ENCODE results near the gene CYP24A1. TPM values are rescaled to one million over a fixed set of nuclear protein-coding genes. Genes with fewer than 3 reads are reported as not detected.

CYP24A1 gene
- total RNA-seq, 2 donors from 2014 or later: 0.08 TPM; not detected in 1

- Mint-ChIP-seq H3K27ac (no peak overlapping the region), H3K4me3 (no peak overlapping the region), H3K9me3 (no peaks in the 10 kb centered on the region), H3K36me3 (ENCODE audit: low read depth) (no peaks in the 10 kb centered on the region), H3K27me3 (peaks cover 16% of the 10 kb centered on the region), H3K4me1 (no peaks in the 10 kb centered on the region)
- no peak for ATAC-seq (replicated peaks)
Observed at GRCh38 chr20:54149765-54150264, 24.0 kb downstream of the CYP24A1 start.

- no peaks in the 10 kb centered on the region for H3K36me3 Mint-ChIP-seq (ENCODE audit: low read depth)
- peaks cover 16% of the 10 kb centered on the region for H3K27me3 Mint-ChIP-seq
- H3K4me1 Mint-ChIP-seq: no peaks in the 10 kb centered on the region
- no peaks in the 10 kb centered on the region for H3K9me3 Mint-ChIP-seq
- H3K4me3 Mint-ChIP-seq: no peak overlapping the region
- ATAC-seq (replicated peaks): no peak
- no peak overlapping the region for H3K27ac Mint-ChIP-seq
Observed at GRCh38 chr20:54148947-54149764, 24.6 kb downstream of the CYP24A1 start.

- no peaks in the 10 kb centered on the region for H3K4me1 Mint-ChIP-seq
- H3K4me3 Mint-ChIP-seq: no peak overlapping the region
- no peak for ATAC-seq (replicated peaks)
- no peaks in the 10 kb centered on the region for H3K9me3 Mint-ChIP-seq
- H3K36me3 Mint-ChIP-seq (ENCODE audit: low read depth): no peaks in the 10 kb centered on the region
- peaks cover 16% of the 10 kb centered on the region for H3K27me3 Mint-ChIP-seq
- H3K27ac Mint-ChIP-seq: no peak overlapping the region
Observed at GRCh38 chr20:54146672-54147071, 27.1 kb downstream of the CYP24A1 start.

- no peak for ATAC-seq (replicated peaks)
- peaks cover 17% of the 10 kb centered on the region for H3K27me3 Mint-ChIP-seq
- no peaks in the 10 kb centered on the region for H3K36me3 Mint-ChIP-seq (ENCODE audit: low read depth)
- no peak overlapping the region for H3K4me3 Mint-ChIP-seq
- H3K27ac Mint-ChIP-seq: no peak overlapping the region
- no peaks in the 10 kb centered on the region for H3K4me1 Mint-ChIP-seq
- H3K9me3 Mint-ChIP-seq: no peaks in the 10 kb centered on the region
Observed at GRCh38 chr20:54144847-54145414, 28.9 kb downstream of the CYP24A1 start.

GRCh38 chr20:54140927-54141566 lies 32.7 kb downstream of the CYP24A1 start:
- Mint-ChIP-seq H3K27ac (no peak overlapping the region), H3K27me3 (peaks cover 15% of the 10 kb centered on the region), H3K4me1 (no peaks in the 10 kb centered on the region), H3K4me3 (no peak overlapping the region), H3K9me3 (no peaks in the 10 kb centered on the region), H3K36me3 (ENCODE audit: low read depth) (no peaks in the 10 kb centered on the region)
- ATAC-seq (replicated peaks): no peak

- Mint-ChIP-seq H3K4me1 (no peaks in the 10 kb centered on the region), H3K4me3 (no peak overlapping the region), H3K9me3 (no peaks in the 10 kb centered on the region), H3K27me3 (peaks cover 15% of the 10 kb centered on the region), H3K36me3 (ENCODE audit: low read depth) (no peaks in the 10 kb centered on the region), H3K27ac (no peak overlapping the region)
- no peak for ATAC-seq (replicated peaks)
Observed at GRCh38 chr20:54140486-54140885, 33.3 kb downstream of the CYP24A1 start.

- H3K27ac Mint-ChIP-seq: no peak overlapping the region
- H3K4me3 Mint-ChIP-seq: no peak overlapping the region
- no peak for ATAC-seq (replicated peaks)
- H3K36me3 Mint-ChIP-seq (ENCODE audit: low read depth): no peaks in the 10 kb centered on the region
- H3K27me3 Mint-ChIP-seq: peaks cover 14% of the 10 kb centered on the region
- no peaks in the 10 kb centered on the region for H3K4me1 Mint-ChIP-seq
- no peaks in the 10 kb centered on the region for H3K9me3 Mint-ChIP-seq
Observed at GRCh38 chr20:54140067-54140466, 33.7 kb downstream of the CYP24A1 start.

GRCh38 chr20:54139188-54139587 lies 34.6 kb downstream of the CYP24A1 start:
- Mint-ChIP-seq H3K4me3 (no peak overlapping the region), H3K27me3 (peaks cover 12% of the 10 kb centered on the region), H3K36me3 (ENCODE audit: low read depth) (no peaks in the 10 kb centered on the region), H3K4me1 (no peaks in the 10 kb centered on the region), H3K9me3 (no peaks in the 10 kb centered on the region), H3K27ac (no peak overlapping the region)
- ATAC-seq (replicated peaks): no peak

- no peaks in the 10 kb centered on the region for H3K4me1 Mint-ChIP-seq
- no peaks in the 10 kb centered on the region for H3K9me3 Mint-ChIP-seq
- no peak overlapping the region for H3K4me3 Mint-ChIP-seq
- no peak overlapping the region for H3K27ac Mint-ChIP-seq
- ATAC-seq (replicated peaks): no peak
- no peaks in the 10 kb centered on the region for H3K36me3 Mint-ChIP-seq (ENCODE audit: low read depth)
- peaks cover 12% of the 10 kb centered on the region for H3K27me3 Mint-ChIP-seq
Observed at GRCh38 chr20:54138427-54138826, 35.4 kb downstream of the CYP24A1 start.

GRCh38 chr20:54137115-54137514 lies 36.7 kb downstream of the CYP24A1 start:
- no peak for ATAC-seq (replicated peaks)
- no peaks in the 10 kb centered on the region for H3K36me3 Mint-ChIP-seq (ENCODE audit: low read depth)
- no peaks in the 10 kb centered on the region for H3K9me3 Mint-ChIP-seq
- peaks cover 13% of the 10 kb centered on the region for H3K27me3 Mint-ChIP-seq
- H3K27ac Mint-ChIP-seq: no peak overlapping the region
- H3K4me3 Mint-ChIP-seq: no peak overlapping the region
- H3K4me1 Mint-ChIP-seq: no peaks in the 10 kb centered on the region

GRCh38 chr20:54134445-54135220 lies 39.2 kb downstream of the CYP24A1 start:
- Mint-ChIP-seq H3K36me3 (ENCODE audit: low read depth) (no peaks in the 10 kb centered on the region), H3K27ac (no peak overlapping the region), H3K4me1 (no peaks in the 10 kb centered on the region), H3K4me3 (no peak overlapping the region), H3K27me3 (peaks cover 8% of the 10 kb centered on the region), H3K9me3 (no peaks in the 10 kb centered on the region)
- no peak for ATAC-seq (replicated peaks)

GRCh38 chr20:54133434-54134427 lies 40.1 kb downstream of the CYP24A1 start:
- peaks cover 4% of the 10 kb centered on the region for H3K27me3 Mint-ChIP-seq
- no peaks in the 10 kb centered on the region for H3K4me1 Mint-ChIP-seq
- ATAC-seq (replicated peaks): no peak
- H3K27ac Mint-ChIP-seq: no peak overlapping the region
- H3K9me3 Mint-ChIP-seq: no peaks in the 10 kb centered on the region
- H3K36me3 Mint-ChIP-seq (ENCODE audit: low read depth): no peaks in the 10 kb centered on the region
- H3K4me3 Mint-ChIP-seq: no peak overlapping the region

- no peak overlapping the region for H3K27ac Mint-ChIP-seq
- H3K27me3 Mint-ChIP-seq: peaks cover 4% of the 10 kb centered on the region
- H3K4me1 Mint-ChIP-seq: no peaks in the 10 kb centered on the region
- no peak for ATAC-seq (replicated peaks)
- no peak overlapping the region for H3K4me3 Mint-ChIP-seq
- H3K9me3 Mint-ChIP-seq: no peaks in the 10 kb centered on the region
- no peaks in the 10 kb centered on the region for H3K36me3 Mint-ChIP-seq (ENCODE audit: low read depth)
Observed at GRCh38 chr20:54132612-54133433, 41.0 kb downstream of the CYP24A1 start.

All from activated T-helper 17 cell treated with anti-CD3 and anti-CD28 coated beads, Interleukin-2, amount 50 U/mL, for 72 hours (primary cell).